Fibroblast of the conjunctiva (primary cell): ENCODE results near the gene EPHA8.
A peak's percentile ranks its signal among the peaks of the same experiment; 100 is the strongest.

Experiments
- DNase-seq: peaks from one replicate; pipeline ENCODE4 v3.0.0-alpha.2; 2010; ENCODE audit warnings: low read depth

EPHA8 gene

DNA sequence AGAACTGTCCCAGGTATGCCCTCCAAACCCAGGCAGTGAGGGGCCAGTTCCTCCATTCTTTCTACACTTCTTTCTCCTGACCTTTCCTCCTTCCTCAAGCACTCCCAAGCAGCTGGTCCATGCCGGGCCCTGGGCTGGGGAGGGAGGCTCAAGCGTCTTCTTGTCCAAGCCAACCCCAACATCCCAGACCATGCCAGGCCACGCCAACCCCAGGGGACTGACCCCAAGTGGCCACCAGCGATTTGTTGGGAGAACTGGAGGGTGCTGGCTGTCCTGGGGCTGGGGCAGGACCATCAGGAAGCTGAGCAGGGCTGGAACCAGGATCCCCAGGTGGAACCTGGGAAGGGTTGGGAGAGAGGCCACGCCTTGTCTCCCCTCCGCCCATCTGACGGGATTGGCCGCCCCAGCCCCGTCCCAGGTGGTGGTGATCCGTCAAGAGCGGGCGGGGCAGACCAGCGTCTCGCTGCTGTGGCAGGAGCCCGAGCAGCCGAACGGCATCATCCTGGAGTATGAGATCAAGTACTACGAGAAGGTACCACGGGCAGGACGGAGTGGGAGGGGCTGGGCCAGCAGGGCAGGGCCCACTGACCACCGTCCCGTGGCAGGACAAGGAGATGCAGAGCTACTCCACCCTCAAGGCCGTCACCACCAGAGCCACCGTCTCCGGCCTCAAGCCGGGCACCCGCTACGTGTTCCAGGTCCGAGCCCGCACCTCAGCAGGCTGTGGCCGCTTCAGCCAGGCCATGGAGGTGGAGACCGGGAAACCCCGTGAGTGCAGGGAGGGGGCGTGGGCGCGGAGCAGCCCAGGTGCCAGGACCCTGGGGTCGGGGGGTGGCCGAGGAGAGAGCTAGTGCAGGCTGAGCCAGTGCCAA is 29.9 kb downstream of the EPHA8 start:
- DNase-seq: no peak

DNA sequence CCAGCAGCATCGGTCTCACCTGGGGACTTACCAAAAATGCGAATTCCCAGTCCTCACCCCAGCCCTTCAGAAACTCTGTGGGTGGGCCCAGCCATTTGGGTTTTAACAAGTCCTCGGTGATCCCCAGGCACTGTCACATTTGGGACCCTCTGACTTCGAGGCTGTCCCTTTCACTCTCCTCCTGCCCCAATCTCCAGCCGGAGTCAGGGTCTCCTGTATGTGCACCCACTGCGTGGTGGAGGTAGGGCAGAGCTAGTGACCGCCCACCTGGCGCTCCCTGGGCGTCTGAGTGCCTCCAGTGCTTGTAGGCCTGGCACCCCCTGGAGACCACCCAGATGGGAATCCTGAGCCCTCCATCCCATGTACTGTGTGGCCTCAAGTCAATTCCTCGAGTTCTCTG is 31.1 kb downstream of the EPHA8 start:
- no peak for DNase-seq

DNA sequence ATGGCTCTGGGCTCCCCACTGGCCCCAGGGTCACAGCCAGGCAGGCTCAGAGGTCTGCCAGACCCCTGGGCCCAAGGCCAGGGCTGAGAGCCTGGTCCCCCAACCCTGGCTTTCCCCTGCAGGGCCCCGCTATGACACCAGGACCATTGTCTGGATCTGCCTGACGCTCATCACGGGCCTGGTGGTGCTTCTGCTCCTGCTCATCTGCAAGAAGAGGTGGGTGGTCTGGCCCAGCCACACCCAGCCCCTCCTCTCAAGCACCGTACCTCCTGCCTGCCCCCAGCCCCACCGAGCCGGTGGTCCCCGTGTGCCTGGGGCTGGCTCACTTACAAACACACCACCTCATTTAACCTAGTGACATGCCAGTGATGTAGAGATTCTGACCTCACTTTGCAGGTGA is 31.8 kb downstream of the EPHA8 start:
- DNase-seq: no peak

DNA sequence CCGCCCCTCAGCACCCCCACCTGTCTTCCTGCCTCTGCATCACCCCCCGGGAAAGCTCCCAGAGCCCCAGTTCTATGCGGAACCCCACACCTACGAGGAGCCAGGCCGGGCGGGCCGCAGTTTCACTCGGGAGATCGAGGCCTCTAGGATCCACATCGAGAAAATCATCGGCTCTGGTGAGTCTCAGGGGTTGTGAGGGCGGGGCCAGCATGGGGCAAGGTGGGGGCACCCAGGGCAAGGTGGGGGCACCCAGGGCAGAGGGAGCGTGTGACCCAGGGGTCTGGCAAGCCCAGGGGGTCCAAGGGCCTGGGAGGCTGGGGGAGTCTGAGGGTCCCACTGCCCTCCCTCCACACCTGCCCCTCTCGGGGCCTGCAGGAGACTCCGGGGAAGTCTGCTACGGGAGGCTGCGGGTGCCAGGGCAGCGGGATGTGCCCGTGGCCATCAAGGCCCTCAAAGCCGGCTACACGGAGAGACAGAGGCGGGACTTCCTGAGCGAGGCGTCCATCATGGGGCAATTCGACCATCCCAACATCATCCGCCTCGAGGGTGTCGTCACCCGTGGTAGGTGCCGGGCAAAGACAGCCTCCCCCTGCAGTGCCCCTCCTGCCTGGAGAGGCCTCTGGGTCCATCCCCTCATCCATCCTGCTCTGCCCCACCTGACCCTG is 34.1 kb downstream of the EPHA8 start:
- DNase-seq: no peak

DNA sequence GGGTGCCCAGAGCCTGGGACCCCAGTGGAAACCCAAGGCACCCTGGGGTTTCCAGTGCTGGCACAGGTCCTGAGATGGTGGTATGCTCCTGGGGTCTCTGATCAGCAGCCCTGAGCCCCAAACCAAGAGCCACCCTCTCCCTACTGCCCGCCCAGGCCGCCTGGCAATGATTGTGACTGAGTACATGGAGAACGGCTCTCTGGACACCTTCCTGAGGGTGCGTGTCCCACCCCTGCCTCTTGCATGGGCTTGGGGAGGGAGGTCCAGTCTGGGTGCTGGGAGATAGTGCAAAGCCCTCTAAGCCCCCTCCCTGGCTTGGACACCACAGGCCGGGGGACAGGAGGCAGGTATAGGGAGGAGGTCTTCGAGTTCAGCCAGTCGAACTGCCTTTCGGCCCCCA is 34.7 kb downstream of the EPHA8 start:
- DNase-seq: no peak

DNA sequence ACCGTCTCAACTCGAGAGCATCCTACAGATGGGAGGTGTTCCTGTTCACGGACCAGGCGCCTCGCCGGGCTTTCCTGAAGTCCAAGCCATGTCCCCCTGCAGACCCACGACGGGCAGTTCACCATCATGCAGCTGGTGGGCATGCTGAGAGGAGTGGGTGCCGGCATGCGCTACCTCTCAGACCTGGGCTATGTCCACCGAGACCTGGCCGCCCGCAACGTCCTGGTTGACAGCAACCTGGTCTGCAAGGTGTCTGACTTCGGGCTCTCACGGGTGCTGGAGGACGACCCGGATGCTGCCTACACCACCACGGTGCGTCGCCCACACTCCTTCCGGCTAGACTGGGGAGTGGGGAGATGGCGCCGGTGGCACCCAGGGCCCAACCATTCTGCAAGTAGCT is 35.4 kb downstream of the EPHA8 start:
- DNase-seq: no peak

DNA sequence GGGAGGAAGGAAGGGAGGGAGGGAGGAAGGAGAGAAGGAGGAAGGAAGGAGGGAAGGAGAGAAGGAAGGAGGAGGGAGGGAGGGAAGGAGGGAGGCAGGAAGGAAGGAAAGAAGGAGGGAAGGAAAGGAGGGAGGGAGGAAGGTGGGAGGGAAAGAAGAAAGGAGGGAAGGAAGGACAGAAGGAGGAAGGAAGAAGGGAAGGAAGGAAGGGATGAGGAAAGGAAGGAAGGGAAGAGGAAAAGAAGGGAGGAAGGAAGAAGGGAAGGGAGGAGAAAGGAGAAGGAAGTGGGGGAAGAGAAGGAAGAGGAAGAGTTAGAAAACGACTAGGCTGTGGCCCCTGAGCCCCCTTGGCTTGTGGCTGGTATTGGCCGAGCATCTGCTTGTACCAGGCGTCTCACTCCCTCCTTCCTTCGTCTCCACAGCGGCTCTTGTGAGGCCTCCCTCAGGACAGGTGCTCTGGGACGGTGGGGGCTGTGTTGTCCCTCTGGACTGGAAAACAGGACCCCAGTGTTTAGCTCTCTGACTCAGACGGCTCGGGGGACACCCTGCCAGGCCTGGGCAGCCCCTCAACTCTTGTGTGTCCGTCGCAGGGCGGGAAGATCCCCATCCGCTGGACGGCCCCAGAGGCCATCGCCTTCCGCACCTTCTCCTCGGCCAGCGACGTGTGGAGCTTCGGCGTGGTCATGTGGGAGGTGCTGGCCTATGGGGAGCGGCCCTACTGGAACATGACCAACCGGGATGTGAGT is 37.0 kb downstream of the EPHA8 start:
- DNase-seq: no peak

DNA sequence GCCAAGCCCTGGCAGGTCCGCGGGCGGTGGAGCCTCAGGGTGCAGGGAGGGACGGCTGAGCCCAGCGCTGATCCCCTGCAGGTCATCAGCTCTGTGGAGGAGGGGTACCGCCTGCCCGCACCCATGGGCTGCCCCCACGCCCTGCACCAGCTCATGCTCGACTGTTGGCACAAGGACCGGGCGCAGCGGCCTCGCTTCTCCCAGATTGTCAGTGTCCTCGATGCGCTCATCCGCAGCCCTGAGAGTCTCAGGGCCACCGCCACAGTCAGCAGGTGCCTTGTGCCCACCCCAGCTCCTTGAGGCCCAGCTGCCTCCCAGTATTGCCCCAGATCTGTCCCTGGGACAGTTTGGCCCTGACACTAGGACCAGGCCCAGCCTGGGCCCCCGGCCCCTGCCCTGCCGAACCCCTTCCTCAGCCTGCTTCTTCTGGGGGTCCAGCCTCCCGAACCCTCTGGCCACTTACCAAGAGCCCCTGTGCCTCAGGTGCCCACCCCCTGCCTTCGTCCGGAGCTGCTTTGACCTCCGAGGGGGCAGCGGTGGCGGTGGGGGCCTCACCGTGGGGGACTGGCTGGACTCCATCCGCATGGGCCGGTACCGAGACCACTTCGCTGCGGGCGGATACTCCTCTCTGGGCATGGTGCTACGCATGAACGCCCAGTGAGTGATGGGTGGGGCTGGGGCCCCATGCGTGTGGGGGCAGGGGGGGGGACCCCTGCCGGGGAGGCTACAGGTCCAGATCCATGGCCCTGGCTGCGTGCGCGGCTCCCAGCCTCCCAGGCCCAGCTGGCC is 37.7 kb downstream of the EPHA8 start:
- no peak for DNase-seq

DNA sequence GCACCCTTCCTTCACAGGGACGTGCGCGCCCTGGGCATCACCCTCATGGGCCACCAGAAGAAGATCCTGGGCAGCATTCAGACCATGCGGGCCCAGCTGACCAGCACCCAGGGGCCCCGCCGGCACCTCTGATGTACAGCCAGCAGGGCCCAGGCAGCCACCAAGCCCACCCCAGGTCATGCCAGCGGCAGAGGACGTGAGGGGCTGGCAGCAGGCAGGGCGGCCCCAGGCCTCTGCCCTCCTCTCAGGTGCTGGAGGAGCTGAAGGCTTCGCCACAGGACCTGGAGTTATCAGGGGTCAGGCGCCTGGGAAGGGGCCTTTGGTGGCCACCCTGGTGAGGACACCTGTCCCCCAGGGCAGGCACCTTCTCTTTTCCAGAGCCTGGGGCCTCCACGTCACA is 38.3 kb downstream of the EPHA8 start:
- no peak for DNase-seq

DNA sequence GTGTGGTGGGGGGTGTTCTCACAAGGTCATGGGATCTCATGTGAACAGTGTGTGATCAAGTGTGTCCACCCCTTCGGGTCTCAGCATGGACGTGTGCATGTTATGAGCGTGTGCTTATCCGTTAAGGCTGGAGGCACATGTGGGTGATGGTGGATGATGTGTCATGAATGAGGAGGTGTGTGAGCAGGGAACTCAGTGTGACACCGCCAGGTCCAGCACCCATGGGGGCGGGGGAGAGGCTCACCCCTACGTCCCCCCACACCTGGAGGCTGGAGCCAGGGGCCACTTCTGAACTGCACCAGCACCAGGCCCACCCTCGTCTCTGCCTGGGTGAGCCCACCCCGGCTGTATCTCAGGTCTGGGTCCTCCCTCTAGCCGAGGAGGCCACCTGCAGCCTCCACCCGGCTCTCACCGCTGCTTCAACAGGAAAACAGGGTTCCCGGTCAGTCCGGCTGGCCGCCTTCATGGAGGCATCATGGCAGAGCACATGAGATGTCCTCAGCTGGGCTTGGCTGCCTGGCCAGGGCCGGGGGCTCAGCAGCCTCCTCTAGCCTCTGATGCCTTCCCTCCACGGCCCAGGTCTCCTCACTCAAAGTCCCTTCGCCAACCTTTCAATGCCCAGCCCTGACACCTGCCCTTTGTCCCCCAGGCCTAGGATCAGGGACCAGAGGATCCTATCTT is 38.9 kb downstream of the EPHA8 start:
- no peak for DNase-seq

DNA sequence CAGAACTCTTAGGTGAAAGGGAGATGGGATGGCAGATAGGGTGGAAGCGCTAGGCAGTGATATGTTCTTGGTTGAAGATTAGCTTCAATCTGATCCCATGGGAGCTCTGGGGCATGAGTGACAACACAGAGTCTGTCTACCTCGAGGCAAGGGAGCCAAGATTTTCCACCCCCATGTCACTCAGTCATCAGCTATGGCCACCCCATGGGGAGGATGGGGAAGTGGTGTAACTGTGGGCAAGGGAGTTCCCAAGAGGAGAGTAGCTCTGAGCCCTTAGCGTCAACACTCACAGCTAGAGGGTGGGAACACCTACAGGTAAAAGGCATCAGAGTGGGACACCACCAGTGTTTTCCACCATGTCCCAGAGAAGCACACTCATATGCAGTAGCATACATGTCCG is 42.9 kb downstream of the EPHA8 start:
- DNase-seq: no peak

DNA sequence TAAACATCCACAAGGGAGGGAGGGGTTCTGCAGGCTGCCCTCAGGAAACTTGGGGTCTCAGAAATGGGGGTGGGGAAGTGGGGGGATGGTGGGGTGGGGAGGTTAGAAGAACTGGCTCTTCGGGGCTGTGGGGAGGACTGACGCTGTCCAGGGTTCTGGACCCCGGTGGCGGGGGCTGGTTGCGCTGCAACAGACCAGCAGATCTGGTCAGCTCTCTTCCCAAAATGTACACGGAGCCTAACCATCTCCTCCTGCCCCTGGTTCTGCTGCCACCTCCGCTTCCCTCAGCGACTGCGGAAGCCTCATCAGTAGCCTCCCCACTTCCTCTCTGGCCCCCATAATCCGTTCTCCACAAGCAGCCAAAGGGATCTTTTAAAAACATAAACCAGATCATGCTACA is 43.9 kb downstream of the EPHA8 start:
- no peak for DNase-seq

DNA sequence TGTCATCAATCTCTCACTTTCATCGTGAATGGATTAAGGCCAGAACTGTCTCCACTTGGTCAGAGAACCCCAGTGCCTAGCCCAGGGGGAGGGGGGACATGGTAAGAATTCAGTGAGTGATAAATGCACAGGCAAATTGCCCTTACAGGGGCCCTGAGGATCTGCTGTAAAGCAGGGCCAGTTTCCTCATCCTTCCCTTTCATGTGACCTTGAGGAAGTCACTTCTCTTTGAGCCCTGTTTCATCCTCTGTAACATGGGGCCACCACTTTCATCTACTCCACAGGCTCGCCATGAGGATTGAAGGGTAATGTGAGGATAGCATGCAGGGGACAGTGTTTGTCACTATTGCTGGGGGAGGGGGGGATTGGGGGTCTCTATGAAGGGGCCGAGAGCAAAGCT is 45.1 kb downstream of the EPHA8 start:
- no peak for DNase-seq

DNA sequence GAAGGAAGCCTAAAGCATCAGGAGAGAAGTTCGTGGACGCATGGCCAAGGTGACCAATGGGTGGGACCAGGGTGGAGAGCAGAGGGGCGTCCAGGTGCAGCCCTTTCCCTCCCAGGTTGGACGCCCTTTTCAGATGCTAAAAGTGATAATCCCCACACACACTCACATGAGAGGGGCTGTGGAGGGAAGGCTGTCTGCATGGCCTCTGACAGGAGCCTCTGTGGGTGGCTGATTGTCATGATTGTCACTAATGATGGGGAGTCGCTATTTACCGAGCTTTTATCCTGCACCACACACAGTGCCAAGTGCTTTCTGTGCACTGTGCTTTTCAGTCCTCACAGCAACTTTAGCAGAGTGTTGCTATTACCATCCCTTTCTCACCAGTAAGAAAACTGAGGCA is 46.0 kb downstream of the EPHA8 start:
- no peak for DNase-seq

DNA sequence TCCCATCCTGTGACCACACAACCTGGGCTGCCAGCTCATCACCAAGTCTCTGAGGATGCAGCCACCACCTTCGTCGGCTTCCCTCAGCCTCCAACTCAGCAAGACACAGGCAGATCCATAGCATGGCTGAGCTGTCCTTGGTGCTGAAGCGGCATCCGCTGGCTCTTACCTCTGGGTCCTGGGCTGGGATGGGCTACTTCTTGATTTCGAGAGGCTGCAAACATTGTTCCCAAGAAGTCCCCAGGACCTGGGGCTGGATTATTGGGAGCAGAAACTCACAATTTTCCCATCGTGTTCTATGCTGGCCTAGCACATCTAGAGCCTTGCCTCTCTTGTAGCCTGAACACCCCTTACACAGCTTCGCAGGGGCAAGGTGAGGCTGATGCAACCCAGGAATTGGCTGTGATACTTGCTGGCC is 48.2 kb downstream of the EPHA8 start:
- DNase-seq: peak; percentile 9

DNA sequence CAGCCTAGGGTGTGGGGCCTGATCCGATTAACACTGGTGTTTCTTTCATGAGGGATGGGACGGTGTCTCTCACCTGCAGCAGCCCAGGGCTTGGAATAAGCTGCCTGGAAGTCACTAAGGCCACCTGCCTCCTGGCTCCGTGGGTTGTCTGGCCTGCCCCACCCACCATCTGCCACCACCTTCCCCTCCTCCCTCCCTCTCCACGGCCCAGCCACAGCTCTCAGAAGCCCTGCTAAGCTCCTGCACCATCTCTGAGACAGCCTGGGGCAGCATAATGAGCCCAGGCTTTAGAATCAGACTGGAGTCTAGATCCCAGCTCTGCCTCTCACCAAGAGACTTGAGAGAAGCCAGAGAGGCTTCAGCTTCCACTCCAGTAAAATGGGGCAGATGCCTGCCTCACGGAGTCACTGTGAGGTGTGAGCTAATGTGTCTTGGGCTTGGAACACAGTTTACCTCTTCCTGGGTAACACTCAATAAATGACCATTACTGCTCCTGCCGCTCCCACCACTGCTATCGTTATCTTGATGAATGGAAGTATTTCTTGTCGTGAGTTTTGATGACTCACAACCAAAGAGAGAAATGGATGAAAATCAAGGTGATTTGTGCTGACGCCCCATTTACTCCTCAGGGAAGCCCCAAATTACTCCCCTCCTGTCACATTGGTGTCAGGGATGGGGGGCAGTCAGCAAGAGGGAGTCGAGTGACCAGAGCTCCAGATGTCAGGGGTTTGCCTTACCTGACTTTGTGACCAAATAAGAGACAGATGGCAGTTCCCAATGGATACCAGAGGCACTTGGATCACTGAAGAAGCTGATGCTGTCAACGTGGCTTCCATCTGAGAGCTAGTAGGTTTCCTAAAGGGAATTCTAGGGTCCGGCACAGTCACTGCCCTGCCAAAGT is 49.6 kb downstream of the EPHA8 start:
- DNase-seq: no peak

DNA sequence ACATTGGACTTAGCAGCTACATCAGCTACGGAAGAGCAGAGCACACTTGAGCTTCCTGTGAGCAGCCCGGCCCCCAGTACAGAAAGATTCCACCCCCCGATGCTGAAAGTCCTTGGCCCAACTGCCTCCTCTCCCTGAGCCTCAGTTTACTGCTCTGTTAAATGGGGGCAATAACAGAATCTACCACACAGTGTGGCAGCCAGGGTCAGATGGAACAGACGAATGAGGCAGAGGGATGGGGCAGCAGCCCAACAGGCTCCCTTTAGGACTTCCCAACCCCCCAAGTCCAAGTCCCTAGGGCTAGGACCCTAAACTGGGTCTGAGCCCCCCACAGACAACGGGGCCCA is 50.3 kb downstream of the EPHA8 start:
- DNase-seq: no peak

DNA sequence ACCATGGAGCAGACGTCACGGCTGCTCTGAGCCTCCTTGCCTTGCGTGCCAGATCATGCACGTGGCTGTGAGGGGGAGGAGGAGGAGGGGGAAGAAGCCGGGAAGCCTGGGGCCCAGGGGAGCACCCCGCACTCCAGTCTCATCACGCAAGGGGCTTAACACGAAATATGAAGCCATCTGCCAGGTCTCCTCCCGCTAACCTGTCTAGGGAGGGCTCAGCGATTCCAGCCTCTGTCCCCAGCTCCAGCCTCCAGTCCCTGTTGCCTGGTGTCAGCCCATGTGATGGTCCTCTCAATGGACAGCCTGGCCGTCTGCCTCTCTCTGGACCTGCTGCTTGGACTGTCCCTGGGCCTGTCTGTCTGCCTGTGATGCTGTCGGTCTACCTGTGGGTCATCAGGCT is 50.7 kb downstream of the EPHA8 start:
- no peak for DNase-seq

DNA sequence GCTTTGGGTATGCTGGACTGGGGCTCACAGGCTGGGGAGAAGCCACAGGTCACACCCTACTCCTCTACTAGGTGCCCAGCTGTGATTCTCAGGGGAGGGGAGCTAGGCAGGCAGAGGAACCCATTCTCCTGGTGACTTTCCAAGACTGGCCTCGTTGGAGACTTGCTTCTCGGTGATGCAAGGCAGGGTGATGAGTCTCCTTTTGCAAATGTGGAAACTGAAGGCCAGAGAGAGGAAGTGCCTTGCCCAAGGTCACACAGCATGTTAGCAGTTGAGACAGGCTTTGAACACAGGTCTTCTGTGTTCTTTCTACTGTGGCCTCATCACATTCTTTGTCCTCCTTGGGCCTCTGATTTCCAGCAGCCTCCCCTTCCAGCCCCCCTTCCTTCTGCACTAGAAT is 52.6 kb downstream of the EPHA8 start:
- DNase-seq: no peak

DNA sequence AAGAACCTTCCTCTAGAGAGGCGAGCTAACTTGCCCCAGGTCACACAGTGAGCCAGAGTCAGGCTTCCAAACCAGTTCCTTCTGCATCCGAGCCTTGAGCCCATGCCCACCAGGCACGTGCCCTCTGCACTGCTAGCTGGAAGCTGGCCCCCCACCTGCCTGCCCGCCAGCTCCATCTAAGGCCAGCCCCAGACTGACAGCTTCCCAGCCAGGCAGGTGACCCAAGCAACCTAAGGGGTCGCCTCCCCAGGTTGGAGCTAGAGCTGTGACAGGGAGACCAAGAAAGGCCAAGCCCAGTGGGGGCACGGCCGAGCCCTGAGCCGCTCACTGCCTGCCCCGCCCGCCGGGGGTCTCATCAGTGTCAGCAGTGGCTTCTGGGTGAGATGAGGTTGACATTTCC is 53.3 kb downstream of the EPHA8 start:
- DNase-seq: no peak

DNA sequence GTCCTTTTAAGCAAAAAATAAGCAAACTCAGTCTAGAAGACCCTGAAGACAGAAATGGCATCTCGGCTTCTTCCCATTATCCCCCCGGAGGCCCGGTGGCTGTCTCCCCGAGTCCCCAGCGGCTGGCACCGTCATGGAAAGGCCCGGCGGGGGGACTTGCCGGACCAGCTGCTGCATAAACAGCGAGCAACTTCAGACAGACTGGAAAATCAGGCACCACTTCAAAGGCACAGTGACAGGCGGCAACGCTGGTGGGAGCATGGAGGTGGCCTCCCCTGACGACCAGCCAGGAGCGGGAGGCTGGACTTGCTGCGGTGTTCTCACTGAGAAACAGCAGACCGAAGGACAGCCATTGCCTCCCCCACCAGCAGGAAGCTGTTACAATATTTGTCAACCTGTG is 54.8 kb downstream of the EPHA8 start:
- no peak for DNase-seq
